Body of pancreas (tissue), 4 donors: Measurements from ENCODE around the gene CENPB. TPM values are rescaled to one million over a fixed set of nuclear protein-coding genes. Genes with fewer than 3 reads are reported as not detected.

Experiments
- ATAC-seq: fragments of 150-250 bp; one replicate; pipeline ENCODE4 v1.9.1; 2016
- DNase-seq, 4 donors: peaks; one replicate each; pipeline ENCODE4 v3.0.0-alpha.2; 2019
- H3K27ac ChIP-seq, 4 donors: fragments of 200-600 bp; sonication (generic); 1 replicate in 3 of 4; 2 replicates in 1 of 4; pipeline versions ENCODE4 v1.5.1 to v1.6.1; 2016 to 2019; ENCODE audit warnings: mild to moderate bottlenecking in 1 of 4, mixed read lengths in 1 of 4, moderate library complexity in 1 of 4
- H3K27me3 ChIP-seq, 2 donors: fragments of 200-600 bp; sonication (generic); one replicate each; pipeline ENCODE4 v1.6.0; 2016; ENCODE audit warnings: mild to moderate bottlenecking in 1 of 2
- H3K36me3 ChIP-seq, 2 donors: fragments of 200-600 bp; sonication (generic); replicated peaks in 1 of 2; 2 replicates each; pipeline ENCODE4 v1.5.1; 2016; ENCODE audit warnings: low read depth in 2 of 2; ENCODE audit not compliant: insufficient read depth in 1 of 2
- H3K4me1 ChIP-seq: fragments of 200-600 bp; sonication (generic); one replicate; pipeline ENCODE4 v1.6.0; 2016
- H3K4me3 ChIP-seq, 2 donors: fragments of 200-600 bp; sonication (generic); 1 replicate in 1 of 2; 2 replicates in 1 of 2; pipeline ENCODE4 v1.5.1; 2016 to 2019
- H3K9me3 ChIP-seq, 3 donors: fragments of 200-600 bp; sonication (generic); 1 replicate in 2 of 3; 2 replicates in 1 of 3; pipeline ENCODE4 v1.5.1; 2016
- CTCF ChIP-seq, 7 experiments: fragments of 450-650 bp in 4 of 7; fragments of 200-600 bp in 3 of 7; sonication (generic) in 3 of 7; IDR thresholded peaks; one replicate each; pipeline ENCODE4 v1.5.1; 2016 to 2019; ENCODE audit warnings: antibody characterized with exemption in 7 of 7
- POLR2A ChIP-seq, 3 donors: fragments of 450-650 bp; IDR thresholded peaks; one replicate each; pipeline ENCODE4 v1.6.1; 2016; ENCODE audit warnings: antibody characterized with exemption in 3 of 3, mild to moderate bottlenecking in 2 of 3
- WGBS, 2 donors: methylation state at CpG; one replicate each; pipeline ENCODE4 v1.1.5; 2017; 5-methylcytosine and 5-hydroxymethylcytosine counted together
- intact Hi-C: fragments of 100-400 bp; cut with DNase I; formaldehyde crosslinking; loops from one replicate; pipeline ENCODE4 v1.15.1; 2023
- total RNA-seq, 2 donors: library from RNA; depleted of rRNA; stranded (reverse); fragments of >200 nt; gene quantifications; one replicate each; pipeline ENCODE4 v1.1.0, GENCODE V29; 2016

Gene CENPB
- total RNA-seq, 2 donors from 2014 or later = 57.9 to 61.0 TPM

GRCh38 chr20:3781153-3781910, 5.2 kb downstream of the CENPB start, which contains the start of gene SPEF1:
Gene SPEF1, minus strand, starts transcription at chr20:3781448. Its CDS starts 161 bp downstream, at chr20:3781287.
- peaks cover 68% of the 10 kb centered on the region for H3K4me1 ChIP-seq
- TF ChIP-seq CTCF (IDR thresholded peaks at IDR 0.05) (peak in 5 of 7 experiments; percentile 12 to 46 (median 36)), POLR2A (IDR thresholded peaks at IDR 0.05) (no peak)
- H3K4me3 ChIP-seq = no peak within 1 kb of the TSS
- no peaks in the 10 kb centered on the region for H3K27me3 ChIP-seq
- peak within 1 kb of the TSS; percentile 11 to 69 (median 58) for H3K27ac ChIP-seq
- 11 to 25% methylated on average over 10 to 28 of the region's 28 CpGs for whole genome bisulfite sequencing, 2 donors
- DNase-seq (peak; percentile 80 to 92 (median 85)), ATAC-seq (peak; percentile 83)
- H3K36me3 ChIP-seq = no peaks in the 10 kb centered on the region
- no peaks in the 10 kb centered on the region for H3K9me3 ChIP-seq
- intact Hi-C loops = loop anchor here (10.0 kb wide), 1 partner anchor 73 kb away; no protein-coding TSS in a partner anchor

GRCh38 chr20:3778976-3779375, 7.6 kb downstream of the CENPB start:
- no peak overlapping the region for H3K4me3 ChIP-seq
- no peak for TF ChIP-seq POLR2A (IDR thresholded peaks at IDR 0.05)
- no peak for TF ChIP-seq CTCF (IDR thresholded peaks at IDR 0.05)
- H3K36me3 ChIP-seq = no peaks in the 10 kb centered on the region
- no peak for DNase-seq
- H3K27ac ChIP-seq = no peak overlapping the region
- WGBS, 2 donors = 71 to 92% methylated on average over 11 to 17 of the region's 18 CpGs
- H3K4me1 ChIP-seq = peaks cover 47% of the 10 kb centered on the region
- intact Hi-C loops = no loop called here
- no peak for ATAC-seq
- no peaks in the 10 kb centered on the region for H3K9me3 ChIP-seq
- no peaks in the 10 kb centered on the region for H3K27me3 ChIP-seq

GRCh38 chr20:3777716-3778629, 8.6 kb downstream of the CENPB start:
- TF ChIP-seq CTCF (IDR thresholded peaks at IDR 0.05) (peak in 2 of 7 experiments; percentile 16 to 17), POLR2A (IDR thresholded peaks at IDR 0.05) (peak in 1 of 3 donors; percentile 5)
- Histone ChIP-seq H3K27ac (peak overlapping the region in 1 of 4 donors; percentile 2), H3K9me3 (no peaks in the 10 kb centered on the region), H3K4me1 (peaks cover 37% of the 10 kb centered on the region), H3K27me3 (no peaks in the 10 kb centered on the region), H3K36me3 (no peaks in the 10 kb centered on the region), H3K4me3 (peak overlapping the region in 1 of 2 donors; percentile 8)
- DNase-seq = peak; percentile 51 to 66 (median 58)
- intact Hi-C loops = no loop called here
- WGBS, 2 donors = 4% methylated on average over 70 of the region's 70 CpGs; no CpG with 5 or more reads in 1 of the 2 donors
- ATAC-seq = peak; percentile 52

- H3K4me1 ChIP-seq = peaks cover 31% of the 10 kb centered on the region
- no peak for DNase-seq
- intact Hi-C loops = no loop called here
- no peaks in the 10 kb centered on the region for H3K9me3 ChIP-seq
- H3K27me3 ChIP-seq = no peaks in the 10 kb centered on the region
- no peaks in the 10 kb centered on the region for H3K36me3 ChIP-seq
- no peak overlapping the region for H3K27ac ChIP-seq
- ATAC-seq = no peak
- TF ChIP-seq CTCF (IDR thresholded peaks at IDR 0.05) = no peak
- TF ChIP-seq POLR2A (IDR thresholded peaks at IDR 0.05) = no peak
- 13 to 50% methylated on average over 2 to 16 of the region's 16 CpGs for WGBS, 2 donors
- peak overlapping the region in 1 of 2 donors; percentile 8 for H3K4me3 ChIP-seq
These were observed 9.2 kb downstream of the CENPB start for GRCh38 chr20:3777381-3777715.
